Retinal pigment epithelial cell (primary cell): Measurements from ENCODE around the gene LPO.

Experiments used
- DNase-seq: peaks from one replicate; pipeline ENCODE4 v3.0.0-alpha.2; 2010; ENCODE audit warnings: low read depth
- H3K4me3 ChIP-seq: 2 replicates; pipeline ENCODE4 v1.5.1; 2011; ENCODE audit warnings: mild to moderate bottlenecking, low read length, control low read depth, moderate library complexity
- CTCF ChIP-seq: conservative IDR thresholded peaks from 2 replicates; pipeline ENCODE4 v1.5.1; 2011; ENCODE audit warnings: low read depth, low read length, control low read depth, inconsistent platforms

Gene LPO

GRCh38 chr17:58238147-58238634 is at the start of gene LPO:
Gene LPO (plus strand): TSS chr17:58238584. CDS start chr17:58242980, 4,396 bp downstream.
- H3K4me3 ChIP-seq, result no peak within 1 kb of the TSS
- TF ChIP-seq CTCF, result no peak
- DNase-seq, result no peak

GRCh38 chr17:58189436-58190146 is 48.8 kb upstream of the LPO start:
- H3K4me3 ChIP-seq, result no peak overlapping the region
- no peak for DNase-seq
- no peak for TF ChIP-seq CTCF

GRCh38 chr17:58191241-58191896 is 47.0 kb upstream of the LPO start:
- no peak overlapping the region for H3K4me3 ChIP-seq
- TF ChIP-seq CTCF, result no peak
- DNase-seq, result no peak

GRCh38 chr17:58192612-58193011 is 45.8 kb upstream of the LPO start, which contains the start of gene EPX:
Gene EPX (plus strand): TSS chr17:58192726. CDS start chr17:58192847, 121 bp downstream.
- no peak for TF ChIP-seq CTCF
- no peak for DNase-seq
- no peak within 1 kb of the TSS for H3K4me3 ChIP-seq

- no peak overlapping the region for H3K4me3 ChIP-seq
Measured at GRCh38 chr17:58193641-58194255, 44.6 kb upstream of the LPO start.

GRCh38 chr17:58195518-58196123 is 42.8 kb upstream of the LPO start:
- H3K4me3 ChIP-seq, result no peak overlapping the region
- no peak for TF ChIP-seq CTCF
- no peak for DNase-seq

More at GRCh38 chr17:58193641-58194255, 44.6 kb upstream of the LPO start:
- no peak for TF ChIP-seq CTCF
- DNase-seq, result no peak
